OCI-LY3 (cell line): Measurements from ENCODE around the gene SSBP2.

Experiments used
- CTCF ChIP-seq: fragments of 200-600, 300-600 bp; sonication (generic); IDR thresholded peaks from 2 replicates; pipeline ENCODE4 v1.5.1; 2014; ENCODE audit warnings: antibody characterized with exemption, low read length, low read depth
- EZH2phosphoT487 ChIP-seq: fragments of 200-600 bp; shearing (Covaris generic); IDR thresholded peaks from 2 replicates; pipeline ENCODE4 v1.6.1; 2018; ENCODE audit warnings: antibody characterized with exemption, mixed run types, low read depth

DNA sequence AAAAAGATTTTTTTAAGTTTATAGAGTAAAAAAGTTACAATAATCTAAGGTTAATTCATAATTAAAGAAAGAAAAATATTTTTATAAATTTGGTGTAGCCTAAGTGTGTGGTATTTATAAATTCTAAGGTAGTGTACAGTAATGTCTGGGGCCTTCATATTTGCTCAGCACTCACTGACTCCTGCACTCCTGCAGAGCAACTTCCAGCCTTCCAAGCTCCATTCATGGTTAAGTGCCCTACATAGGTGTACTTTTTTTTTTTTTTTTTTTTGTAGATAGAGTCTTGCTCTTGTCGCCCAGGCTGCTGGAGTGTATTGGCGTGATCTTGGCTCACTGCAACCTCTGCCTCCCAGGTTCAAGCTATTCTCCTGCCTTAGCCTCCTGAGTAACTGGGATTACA, 367.0 kb downstream of the SSBP2 start:
- TF ChIP-seq EZH2phosphoT487 (no peak), CTCF (no peak)
